Panc1 (cell line): Measurements from ENCODE around the gene CYP4F2. TPM values are rescaled to one million over a fixed set of nuclear protein-coding genes. Genes with fewer than 3 reads are reported as not detected.

ENCODE experiments used
- ATAC-seq: fragments of 200-7000 bp; cut with Tn5 transposase; 2 replicates; pipeline ENCODE4 v1.9.1; 2020; ENCODE audit warnings: mild to moderate bottlenecking, moderate library complexity
- BruUV-seq: library from RNA; stranded (reverse); fragments of 400-500 nt; replicated peaks from 2 replicates; lab custom pipeline; 2021; lab: Mats Ljungman, UMichigan
- CTCF ChIA-PET: fragments of 300-600 bp; sonication (Branson Sonifier 250); formaldehyde crosslinking; loops from one replicate; lab custom pipeline; 2022; ENCODE audit warnings: antibody characterized with exemption; lab: Charles Lee
- POLR2A ChIA-PET: fragments of 300-600 bp; sonication (Branson Sonifier 250); formaldehyde crosslinking; loops from one replicate; lab custom pipeline; 2022; ENCODE audit warnings: antibody characterized with exemption; lab: Charles Lee
- DNase-seq: peaks from one replicate; pipeline ENCODE4 v3.0.0-alpha.2; 2010; ENCODE audit warnings: low read depth, low spot score
- H3K27ac ChIP-seq: 2 replicates; pipeline ENCODE4 v1.5.1; 2011; ENCODE audit warnings: mild to moderate bottlenecking, low read length, inconsistent platforms
- H3K27me3 ChIP-seq: fragments of 200-500 bp; sonication (Bioruptor generic); 2 replicates; pipeline ENCODE4 v1.6.0; 2014; ENCODE audit warnings: low read length, inconsistent platforms; ENCODE audit not compliant: control insufficient read depth, insufficient read depth
- H3K36me3 ChIP-seq: fragments of 200-500 bp; sonication (Bioruptor generic); 2 replicates; pipeline ENCODE4 v1.5.1; 2014; ENCODE audit warnings: inconsistent platforms, mild to moderate bottlenecking, low read length, moderate library complexity; ENCODE audit not compliant: control insufficient read depth, insufficient read depth
- H3K4me1 ChIP-seq: 2 replicates; pipeline ENCODE4 v1.5.1; 2011; ENCODE audit warnings: inconsistent platforms, mild to moderate bottlenecking, low read length, moderate library complexity; ENCODE audit not compliant: control insufficient read depth, insufficient read depth
- H3K4me3 ChIP-seq, 2 experiments: 2 replicates each; pipeline ENCODE4 v1.5.1; 2011 to 2012; ENCODE audit warnings: low read depth in 2 of 2, low read length in 2 of 2, mild to moderate bottlenecking in 2 of 2, inconsistent platforms in 1 of 2, moderate library complexity in 1 of 2
- H3K9me3 ChIP-seq: fragments of 200-500 bp; sonication (Bioruptor generic); 2 replicates; pipeline ENCODE4 v1.5.1; 2014; ENCODE audit warnings: low read depth, mild to moderate bottlenecking, inconsistent platforms, low read length, moderate library complexity; ENCODE audit not compliant: control insufficient read depth, insufficient read depth
- POLR2AphosphoS5 ChIP-seq: IDR thresholded peaks from 2 replicates; pipeline ENCODE4 v1.6.1; 2012; ENCODE audit warnings: mild to moderate bottlenecking, low read depth, low read length, moderate library complexity
- SIN3A ChIP-seq: IDR thresholded peaks from 2 replicates; pipeline ENCODE4 v1.6.1; 2012; ENCODE audit warnings: low read depth, mild to moderate bottlenecking, low read length, moderate library complexity, borderline replicate concordance; ENCODE audit not compliant: insufficient read depth
- TCF7L2 ChIP-seq: IDR thresholded peaks from 2 replicates; pipeline ENCODE4 v1.6.1; 2011; ENCODE audit warnings: mild to moderate bottlenecking, low read depth, low read length, inconsistent platforms
- in situ Hi-C: cut with HindIII; loops from 2 replicates; pipeline ENCODE4 v1.10.0; 2016; ENCODE audit warnings: low sequenced_read_pairs, low pct_unique_long_range_greater_than_20kb
- intact Hi-C: fragments of 100-400 bp; cut with micrococcal nuclease; formaldehyde crosslinking; loops from one replicate; pipeline ENCODE4 v1.10.0; 2022; ENCODE audit not compliant: unreplicated experiment
- total RNA-seq: library from RNA; stranded (reverse); gene quantifications from one replicate; pipeline ENCODE4 v1.2.1, GENCODE V29; 2021; ENCODE audit not compliant: unreplicated experiment
- TF ChIP-seq, protein P1 (sequence below), 2 experiments: IDR thresholded peaks; 2 replicates each; pipeline ENCODE4 v1.6.1; 2011 to 2012; ENCODE audit warnings: low read depth in 2 of 2, control low read depth in 1 of 2, low read length in 1 of 2, mild to moderate bottlenecking in 1 of 2, moderate library complexity in 1 of 2; ENCODE audit not compliant: insufficient read depth in 1 of 2
- TF ChIP-seq, protein P2 (sequence below): fragments of 450-650 bp; IDR thresholded peaks from 2 replicates; pipeline ENCODE4 v1.5.1; 2017; ENCODE audit warnings: mild to moderate bottlenecking

Gene CYP4F2
- total RNA-seq, 1 experiment from 2014 or later = 0.21 TPM

DNA sequence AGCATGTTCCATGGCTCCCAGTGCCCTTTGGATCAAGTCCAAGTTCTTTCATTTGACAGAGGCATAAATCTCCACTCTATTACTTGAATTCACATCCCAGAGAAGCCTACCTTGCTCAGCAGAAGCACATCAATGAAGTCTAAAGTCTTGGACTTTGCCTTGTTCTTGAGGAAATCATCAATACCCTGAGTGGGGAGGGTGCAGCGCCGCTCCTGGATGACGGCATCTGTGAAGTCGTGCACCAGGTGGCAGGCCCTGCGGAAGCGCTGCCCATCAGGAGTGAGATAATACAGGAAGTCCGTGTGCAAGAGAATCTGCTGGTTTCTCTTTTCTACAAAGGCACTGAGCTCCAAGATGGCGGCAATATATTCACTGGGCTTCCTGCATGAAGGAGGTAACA is 25.8 kb upstream of the CYP4F2 start:
- Histone ChIP-seq H3K9me3 (no peaks in the 10 kb centered on the region), H3K36me3 (no peaks in the 10 kb centered on the region), H3K27ac (no peak overlapping the region), H3K4me1 (no peaks in the 10 kb centered on the region), H3K27me3 (no peaks in the 10 kb centered on the region; the same call in 1 of the 2 replicates), H3K4me3 (no peak overlapping the region)
- intact Hi-C loops (no loop called here), in situ Hi-C loops (no loop called here)
- DNase-seq (no peak), ATAC-seq (no peak)
- ChIA-PET CTCF (no interaction called here), POLR2A (no interaction called here)
- BruUV-seq = no TSS peak
- TF ChIP-seq POLR2AphosphoS5 (no peak), TCF7L2 (no peak), SIN3A (no peak)
- TF ChIP-seq, protein P1, sequence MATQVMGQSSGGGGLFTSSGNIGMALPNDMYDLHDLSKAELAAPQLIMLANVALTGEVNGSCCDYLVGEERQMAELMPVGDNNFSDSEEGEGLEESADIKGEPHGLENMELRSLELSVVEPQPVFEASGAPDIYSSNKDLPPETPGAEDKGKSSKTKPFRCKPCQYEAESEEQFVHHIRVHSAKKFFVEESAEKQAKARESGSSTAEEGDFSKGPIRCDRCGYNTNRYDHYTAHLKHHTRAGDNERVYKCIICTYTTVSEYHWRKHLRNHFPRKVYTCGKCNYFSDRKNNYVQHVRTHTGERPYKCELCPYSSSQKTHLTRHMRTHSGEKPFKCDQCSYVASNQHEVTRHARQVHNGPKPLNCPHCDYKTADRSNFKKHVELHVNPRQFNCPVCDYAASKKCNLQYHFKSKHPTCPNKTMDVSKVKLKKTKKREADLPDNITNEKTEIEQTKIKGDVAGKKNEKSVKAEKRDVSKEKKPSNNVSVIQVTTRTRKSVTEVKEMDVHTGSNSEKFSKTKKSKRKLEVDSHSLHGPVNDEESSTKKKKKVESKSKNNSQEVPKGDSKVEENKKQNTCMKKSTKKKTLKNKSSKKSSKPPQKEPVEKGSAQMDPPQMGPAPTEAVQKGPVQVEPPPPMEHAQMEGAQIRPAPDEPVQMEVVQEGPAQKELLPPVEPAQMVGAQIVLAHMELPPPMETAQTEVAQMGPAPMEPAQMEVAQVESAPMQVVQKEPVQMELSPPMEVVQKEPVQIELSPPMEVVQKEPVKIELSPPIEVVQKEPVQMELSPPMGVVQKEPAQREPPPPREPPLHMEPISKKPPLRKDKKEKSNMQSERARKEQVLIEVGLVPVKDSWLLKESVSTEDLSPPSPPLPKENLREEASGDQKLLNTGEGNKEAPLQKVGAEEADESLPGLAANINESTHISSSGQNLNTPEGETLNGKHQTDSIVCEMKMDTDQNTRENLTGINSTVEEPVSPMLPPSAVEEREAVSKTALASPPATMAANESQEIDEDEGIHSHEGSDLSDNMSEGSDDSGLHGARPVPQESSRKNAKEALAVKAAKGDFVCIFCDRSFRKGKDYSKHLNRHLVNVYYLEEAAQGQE (IDR thresholded peaks at IDR 0.05; ENCODE audit: insufficient read depth in 1 of 2, low read depth in 2 of 2, low read length in 1 of 2) = no peak
- TF ChIP-seq, protein P2, sequence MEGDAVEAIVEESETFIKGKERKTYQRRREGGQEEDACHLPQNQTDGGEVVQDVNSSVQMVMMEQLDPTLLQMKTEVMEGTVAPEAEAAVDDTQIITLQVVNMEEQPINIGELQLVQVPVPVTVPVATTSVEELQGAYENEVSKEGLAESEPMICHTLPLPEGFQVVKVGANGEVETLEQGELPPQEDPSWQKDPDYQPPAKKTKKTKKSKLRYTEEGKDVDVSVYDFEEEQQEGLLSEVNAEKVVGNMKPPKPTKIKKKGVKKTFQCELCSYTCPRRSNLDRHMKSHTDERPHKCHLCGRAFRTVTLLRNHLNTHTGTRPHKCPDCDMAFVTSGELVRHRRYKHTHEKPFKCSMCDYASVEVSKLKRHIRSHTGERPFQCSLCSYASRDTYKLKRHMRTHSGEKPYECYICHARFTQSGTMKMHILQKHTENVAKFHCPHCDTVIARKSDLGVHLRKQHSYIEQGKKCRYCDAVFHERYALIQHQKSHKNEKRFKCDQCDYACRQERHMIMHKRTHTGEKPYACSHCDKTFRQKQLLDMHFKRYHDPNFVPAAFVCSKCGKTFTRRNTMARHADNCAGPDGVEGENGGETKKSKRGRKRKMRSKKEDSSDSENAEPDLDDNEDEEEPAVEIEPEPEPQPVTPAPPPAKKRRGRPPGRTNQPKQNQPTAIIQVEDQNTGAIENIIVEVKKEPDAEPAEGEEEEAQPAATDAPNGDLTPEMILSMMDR = no peak

DNA sequence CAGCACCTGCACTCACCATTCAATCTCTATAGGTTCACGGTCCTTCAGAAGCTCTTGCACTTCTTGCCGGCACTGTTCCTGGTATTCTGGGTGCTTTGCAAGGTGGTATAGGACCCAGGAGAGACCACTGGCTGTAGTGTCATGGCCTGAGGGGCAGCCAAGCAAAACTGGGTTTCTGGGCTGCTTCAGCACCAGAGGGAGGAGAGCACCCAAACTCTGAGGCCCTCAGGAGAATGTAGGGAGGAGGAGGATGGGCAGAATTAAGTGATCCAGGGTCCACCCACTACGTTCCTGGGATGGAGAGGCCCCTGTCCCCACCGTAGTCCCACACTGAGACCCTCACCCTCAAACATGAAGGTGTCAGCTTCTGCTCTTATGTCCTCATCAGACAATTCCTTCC is 24.1 kb upstream of the CYP4F2 start:
- no peaks in the 10 kb centered on the region for H3K36me3 ChIP-seq
- ChIA-PET CTCF (no interaction called here), POLR2A (no interaction called here)
- H3K4me3 ChIP-seq = no peak overlapping the region
- DNase-seq (no peak), ATAC-seq (no peak)
- intact Hi-C loops = no loop called here
- in situ Hi-C loops = no loop called here
- H3K27ac ChIP-seq = no peak overlapping the region
- no peaks in the 10 kb centered on the region for H3K4me1 ChIP-seq
- TF ChIP-seq SIN3A (no peak), POLR2AphosphoS5 (no peak), TCF7L2 (no peak)
- TF ChIP-seq, protein P2 = no peak
- TF ChIP-seq, protein P1 (IDR thresholded peaks at IDR 0.05; ENCODE audit: insufficient read depth in 1 of 2, low read depth in 2 of 2, low read length in 1 of 2) = no peak
- BruUV-seq = no TSS peak
- H3K27me3 ChIP-seq = no peaks in the 10 kb centered on the region; the same call in 1 of the 2 replicates
- no peaks in the 10 kb centered on the region for H3K9me3 ChIP-seq
